C4-2B (cell line): ENCODE data around the gene CTDSP2.
"Not testable (repeated sequence)": the region's sequence is repeated elsewhere in the genome, so short reads cannot be mapped to it uniquely, and the experiment has no call there.

Source experiments
- H3K27ac ChIP-seq: fragments of 450-650 bp; 2 replicates; pipeline ENCODE4 v1.5.1; 2017
- ZFX ChIP-seq: fragments of 450-650 bp; IDR thresholded peaks from 2 replicates; pipeline ENCODE4 v1.6.1; 2017
- TF ChIP-seq, protein P1 (sequence below): fragments of 450-650 bp; conservative IDR thresholded peaks from 2 replicates; pipeline ENCODE4 v1.5.1; 2017; ENCODE audit warnings: mild to moderate bottlenecking

CTDSP2 gene

DNA sequence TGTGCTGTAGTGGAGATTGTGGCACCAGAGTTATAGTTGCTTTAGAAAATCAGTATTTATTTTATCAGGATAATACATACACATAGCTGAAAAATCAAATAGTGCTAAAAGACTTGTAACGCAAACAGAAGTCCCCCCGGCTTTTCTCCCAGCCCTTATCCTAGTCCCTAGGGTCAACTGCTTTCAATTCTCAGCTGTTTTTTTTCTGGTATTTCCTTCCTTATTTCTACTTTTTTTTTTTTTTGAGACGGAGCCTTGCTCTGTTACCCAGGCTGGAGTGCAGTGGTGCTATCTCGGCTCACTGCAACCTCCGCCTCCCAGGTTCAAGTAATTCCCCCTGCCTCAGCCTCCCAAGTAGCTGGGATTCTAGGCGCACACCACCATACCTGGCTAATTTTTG lies 8.4 kb upstream of the CTDSP2 start:
- no peak overlapping the region for H3K27ac ChIP-seq
- TF ChIP-seq, protein P1, sequence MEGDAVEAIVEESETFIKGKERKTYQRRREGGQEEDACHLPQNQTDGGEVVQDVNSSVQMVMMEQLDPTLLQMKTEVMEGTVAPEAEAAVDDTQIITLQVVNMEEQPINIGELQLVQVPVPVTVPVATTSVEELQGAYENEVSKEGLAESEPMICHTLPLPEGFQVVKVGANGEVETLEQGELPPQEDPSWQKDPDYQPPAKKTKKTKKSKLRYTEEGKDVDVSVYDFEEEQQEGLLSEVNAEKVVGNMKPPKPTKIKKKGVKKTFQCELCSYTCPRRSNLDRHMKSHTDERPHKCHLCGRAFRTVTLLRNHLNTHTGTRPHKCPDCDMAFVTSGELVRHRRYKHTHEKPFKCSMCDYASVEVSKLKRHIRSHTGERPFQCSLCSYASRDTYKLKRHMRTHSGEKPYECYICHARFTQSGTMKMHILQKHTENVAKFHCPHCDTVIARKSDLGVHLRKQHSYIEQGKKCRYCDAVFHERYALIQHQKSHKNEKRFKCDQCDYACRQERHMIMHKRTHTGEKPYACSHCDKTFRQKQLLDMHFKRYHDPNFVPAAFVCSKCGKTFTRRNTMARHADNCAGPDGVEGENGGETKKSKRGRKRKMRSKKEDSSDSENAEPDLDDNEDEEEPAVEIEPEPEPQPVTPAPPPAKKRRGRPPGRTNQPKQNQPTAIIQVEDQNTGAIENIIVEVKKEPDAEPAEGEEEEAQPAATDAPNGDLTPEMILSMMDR = no peak
- TF ChIP-seq ZFX = no peak

DNA sequence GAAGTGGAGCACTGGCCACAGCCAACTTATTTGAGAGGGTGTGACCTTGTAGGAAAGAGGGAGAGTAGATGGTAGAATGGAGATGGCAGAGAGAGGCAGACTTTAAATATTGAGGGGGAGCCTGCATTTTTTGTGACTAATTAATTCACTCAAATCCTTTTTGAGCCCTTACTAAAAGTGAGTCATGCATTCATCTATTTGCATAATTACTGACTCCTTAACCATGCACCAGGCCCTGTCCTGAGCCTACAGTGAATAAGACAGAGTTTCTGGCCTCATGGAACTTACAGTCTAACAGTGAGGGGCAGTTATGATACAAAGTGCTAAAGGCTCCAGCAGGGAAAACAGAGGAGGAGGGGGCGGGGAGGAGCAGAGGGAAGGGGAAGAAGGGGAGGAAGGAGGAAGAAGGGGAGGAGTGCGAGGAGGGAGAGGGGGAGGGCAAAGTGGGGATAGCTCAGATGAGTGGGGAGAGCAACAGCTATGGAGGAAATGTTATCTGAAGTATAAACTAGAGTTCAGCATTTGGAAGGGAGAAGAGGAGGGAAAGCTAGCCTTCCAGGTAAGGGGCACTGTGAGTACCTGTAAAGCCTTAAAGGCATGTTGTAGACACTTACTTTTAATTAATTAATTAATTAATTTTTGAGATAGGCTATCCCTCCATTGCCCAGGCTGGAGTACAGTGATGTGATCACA lies 7.5 kb upstream of the CTDSP2 start:
- TF ChIP-seq ZFX = no peak
- TF ChIP-seq, protein P1 = no peak

DNA sequence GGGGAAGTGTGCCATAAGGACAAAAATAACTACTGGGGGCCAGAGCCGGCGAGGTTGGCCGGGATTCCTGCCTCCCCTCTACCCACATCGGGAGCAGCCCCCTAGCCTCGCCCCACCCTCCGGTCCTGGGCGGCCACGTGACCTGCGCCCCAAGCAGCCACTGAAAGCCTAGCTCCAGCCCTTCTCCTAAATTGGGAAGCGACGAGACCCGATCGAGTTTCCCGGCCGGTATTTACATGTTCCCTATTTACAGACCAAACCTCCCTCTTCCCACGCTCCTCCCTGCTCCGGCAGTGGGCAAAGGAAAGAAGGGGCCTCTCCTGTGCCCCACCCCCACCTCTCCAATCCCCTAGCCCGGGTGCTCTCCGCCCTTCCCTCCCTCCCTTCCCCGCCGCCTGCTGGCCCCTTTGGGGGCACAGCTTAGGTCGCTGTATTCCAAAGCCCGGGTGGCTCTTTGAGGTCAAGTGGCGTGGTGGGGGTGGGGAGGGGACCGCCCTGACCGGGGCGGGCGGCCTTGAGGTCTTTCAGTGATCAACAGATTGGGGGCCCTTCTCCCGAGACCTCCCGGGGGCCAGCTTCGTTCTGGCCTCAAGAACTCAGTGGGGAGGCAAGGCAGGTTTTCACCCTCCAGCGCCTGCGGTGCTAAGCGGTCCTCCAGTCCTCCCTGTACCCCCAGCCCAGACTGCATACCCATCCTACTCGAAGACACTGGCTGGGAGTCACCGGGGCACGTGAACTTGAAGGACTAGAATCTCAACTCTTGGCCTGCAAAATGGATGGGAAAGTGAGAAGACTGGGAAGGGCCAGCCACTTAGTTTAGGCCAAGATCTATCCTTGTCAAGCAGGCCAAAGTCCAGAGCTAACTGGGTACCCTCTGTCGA lies 6.3 kb upstream of the CTDSP2 start:
- TF ChIP-seq, protein P1 = no peak
- no peak for TF ChIP-seq ZFX
- no peak overlapping the region for H3K27ac ChIP-seq

More for the DNA sequence above, 7.5 kb upstream of the CTDSP2 start:
- H3K27ac ChIP-seq = no peak overlapping the region

DNA sequence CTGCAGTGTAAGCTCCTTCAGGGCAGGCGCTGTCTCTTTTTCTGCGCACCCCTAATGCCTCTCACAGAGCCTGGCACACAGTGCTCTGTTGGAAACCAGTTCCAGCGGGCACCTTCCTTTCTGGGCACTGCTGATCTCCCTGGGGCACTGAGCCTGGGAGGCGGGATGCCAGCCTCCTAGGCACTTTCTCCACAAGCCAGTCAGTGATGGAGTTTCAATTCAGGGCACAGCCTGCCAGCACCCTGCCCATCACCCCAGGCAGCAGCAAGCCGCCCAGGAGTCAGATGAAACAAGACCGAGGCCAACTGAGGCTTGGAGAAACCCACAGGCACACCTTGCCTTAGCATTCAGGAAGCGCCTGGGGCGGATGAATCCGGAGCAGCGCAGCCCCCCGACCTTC lies 5.7 kb upstream of the CTDSP2 start:
- H3K27ac ChIP-seq = no peak overlapping the region
- TF ChIP-seq, protein P1 = no peak
- TF ChIP-seq ZFX = no peak

DNA sequence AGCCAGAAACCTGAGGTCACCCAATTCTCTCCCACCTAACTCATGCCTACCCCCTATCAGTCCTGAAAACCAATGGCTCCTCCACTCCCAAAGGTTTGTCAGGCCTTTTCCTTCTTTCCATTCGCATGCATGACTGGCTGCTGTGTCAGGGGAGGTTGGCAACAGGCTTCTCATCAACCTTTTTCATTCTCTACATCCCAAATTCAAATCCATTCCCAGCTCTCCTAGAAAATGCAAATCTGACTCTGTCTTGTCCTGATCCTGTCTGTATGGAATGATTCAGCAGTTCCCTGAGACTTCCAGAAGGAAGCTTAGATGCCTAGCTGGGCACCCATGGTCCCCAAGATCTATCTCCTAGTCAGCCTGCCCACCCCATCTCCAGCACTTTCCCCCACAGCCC lies 5.0 kb upstream of the CTDSP2 start:
- H3K27ac ChIP-seq = no peak overlapping the region
- TF ChIP-seq, protein P1 = no peak
- TF ChIP-seq ZFX = no peak

DNA sequence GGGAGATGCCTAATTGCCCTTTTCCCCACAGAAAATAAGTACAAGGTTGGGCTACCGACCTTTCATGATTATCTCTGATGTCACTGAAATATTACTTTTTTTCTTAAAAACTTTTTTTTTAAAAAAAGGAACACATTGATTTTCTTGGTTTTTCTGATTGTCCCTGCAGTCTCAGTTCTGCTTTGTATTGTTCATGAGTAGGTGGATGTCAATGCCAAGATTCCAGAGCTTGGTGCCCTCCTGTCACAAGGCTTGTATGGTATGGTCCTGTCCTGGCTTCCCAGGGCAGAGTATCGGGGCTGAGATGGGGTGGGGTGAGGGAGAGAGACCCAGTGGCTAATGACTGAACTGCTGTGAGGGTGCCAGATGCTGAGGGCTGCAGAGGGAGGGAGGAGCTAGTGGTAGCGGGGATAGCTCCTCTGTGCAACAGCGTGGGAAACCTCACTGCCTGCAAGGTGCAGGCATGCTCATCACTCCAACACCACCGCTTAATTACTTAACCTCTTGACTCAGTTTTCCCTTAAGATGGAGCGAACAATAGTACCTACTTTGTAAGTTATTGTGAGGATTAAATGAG lies 4.4 kb upstream of the CTDSP2 start:
- TF ChIP-seq, protein P1 = no peak
- no peak for TF ChIP-seq ZFX
- no peak overlapping the region for H3K27ac ChIP-seq

DNA sequence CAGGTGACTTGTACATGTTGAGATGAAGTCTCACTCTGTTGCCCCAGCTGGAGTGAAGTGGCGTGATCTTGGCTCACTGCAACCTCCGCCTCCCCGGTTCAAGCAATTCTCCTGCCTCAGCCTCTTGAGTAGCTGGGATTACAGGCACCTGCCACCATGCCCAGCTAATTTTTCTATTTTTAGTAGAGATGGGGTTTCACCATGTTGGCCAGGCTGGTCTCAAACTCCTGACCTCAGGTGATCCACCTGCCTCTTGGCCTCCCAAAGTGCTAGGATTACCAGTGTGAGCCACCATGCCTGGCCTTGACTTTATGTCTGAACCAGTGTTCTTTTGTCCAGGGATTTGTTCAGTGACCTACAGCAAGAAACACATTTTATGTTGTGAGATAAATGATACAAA lies 2.9 kb upstream of the CTDSP2 start:
- not testable (repeated sequence) for H3K27ac ChIP-seq
